K562 (cell line): ENCODE measurements around the gene SIRT5. TPM values are rescaled to one million over a fixed set of nuclear protein-coding genes. Genes with fewer than 3 reads are reported as not detected.

Experiments
- ATAC-seq: fragments of 200-7000 bp; cut with Tn5 transposase; 3 replicates; pipeline ENCODE4 v1.9.1; 2020; ENCODE audit warnings: moderate library complexity
- BruUV-seq: library from RNA; stranded (reverse); fragments of 400-500 nt; replicated peaks from 2 replicates; lab custom pipeline; 2021; lab: Mats Ljungman, UMichigan
- CTCF ChIA-PET: fragments of 300-600 bp; formaldehyde crosslinking; extraction: SDS; loops from one replicate; lab custom pipeline; 2021; ENCODE audit warnings: low intra/inter-chr PET ratio; lab: Yijun Ruan, JAX
- POLR2A ChIA-PET: fragments of 300-600, 350-650 bp; sonication (Branson Sonifier 250); formaldehyde crosslinking; extraction: SDS; loops from one replicate; lab custom pipeline; 2021; ENCODE audit warnings: antibody characterized with exemption, inconsistent platforms; lab: Yijun Ruan, JAX
- DNase-seq, 4 experiments: peaks; one replicate each; pipeline versions ENCODE4 v3.0.0 to v3.0.0-alpha.2; 2011 to 2018; ENCODE audit warnings: low spot score in 3 of 4, mixed read lengths in 3 of 4; ENCODE audit errors: extremely low read depth in 1 of 4
- FAIRE-seq: peaks from 2 replicates; lab custom pipeline; 2011; peaks lifted over from hg19 to GRCh38; lab: Jason Lieb, UNC
- H2AFZ ChIP-seq: 2 replicates; pipeline ENCODE4 v1.6.0; 2011; ENCODE audit warnings: low read depth, low read length, control low read depth, inconsistent platforms
- H3K27ac ChIP-seq: fragments of 200-600 bp; 3 replicates; pipeline ENCODE4 v1.8.0; 2011; ENCODE audit warnings: low read depth, mild to moderate bottlenecking, control low read depth, inconsistent platforms, low read length, moderate library complexity, mixed read lengths; ENCODE audit errors: extremely low read depth
- H3K27me3 ChIP-seq, 2 experiments: fragments of 300-600 bp in 1 of 2; 2 replicates in 1 of 2; 3 replicates in 1 of 2; pipeline versions ENCODE4 v1.6.0 to v1.8.0; 2011; ENCODE audit warnings: inconsistent platforms in 2 of 2, low read length in 2 of 2, mild to moderate bottlenecking in 1 of 2, mixed read lengths in 1 of 2, moderate library complexity in 1 of 2; ENCODE audit not compliant: control insufficient read depth in 2 of 2, insufficient read depth in 2 of 2
- H3K36me3 ChIP-seq: fragments of 300-600 bp; 3 replicates; pipeline ENCODE4 v1.8.0; 2011; ENCODE audit warnings: mild to moderate bottlenecking, low read length, inconsistent platforms; ENCODE audit not compliant: control insufficient read depth, insufficient read depth
- H3K4me1 ChIP-seq, 2 experiments: fragments of 200-600 bp in 1 of 2; replicated peaks in 1 of 2; 2 replicates in 1 of 2; 3 replicates in 1 of 2; pipeline versions ENCODE4 v1.5.1 to v1.8.0; 2011; ENCODE audit warnings: inconsistent platforms in 2 of 2, low read length in 2 of 2, mild to moderate bottlenecking in 1 of 2, mixed read lengths in 1 of 2, moderate library complexity in 1 of 2; ENCODE audit not compliant: control insufficient read depth in 2 of 2, insufficient read depth in 2 of 2
- H3K4me2 ChIP-seq: 2 replicates; pipeline ENCODE4 v1.6.1; 2011; ENCODE audit warnings: low read length, control low read depth, inconsistent platforms, mixed read lengths; ENCODE audit not compliant: insufficient read depth
- H3K4me3 ChIP-seq: fragments of 200-600 bp; sonication (generic), shearing (Covaris generic); 2 replicates; pipeline ENCODE4 v1.5.1; 2016; ENCODE audit warnings: control low read depth, inconsistent platforms
- H3K79me2 ChIP-seq: fragments of 200-600 bp; 3 replicates; pipeline ENCODE4 v1.8.0; 2011; ENCODE audit warnings: low read length, inconsistent platforms; ENCODE audit not compliant: control insufficient read depth, insufficient read depth
- H3K9ac ChIP-seq, 2 experiments: 2 replicates each; pipeline versions ENCODE4 v1.6.0 to v1.6.1; 2011; ENCODE audit warnings: low read depth in 2 of 2, low read length in 2 of 2, control low read depth in 1 of 2, inconsistent platforms in 1 of 2, mild to moderate bottlenecking in 1 of 2, mixed read lengths in 1 of 2; ENCODE audit not compliant: insufficient read depth in 1 of 2
- H3K9me1 ChIP-seq: one replicate; pipeline ENCODE4 v1.6.0; 2011; ENCODE audit warnings: inconsistent platforms, mild to moderate bottlenecking, low read length, moderate library complexity; ENCODE audit not compliant: control insufficient read depth, insufficient read depth
- H3K9me3 ChIP-seq: replicated peaks from 2 replicates; pipeline ENCODE4 v1.5.1; 2011; ENCODE audit warnings: low read depth, low read length, inconsistent platforms; ENCODE audit not compliant: control insufficient read depth, insufficient read depth
- H4K20me1 ChIP-seq: replicated peaks from 2 replicates; pipeline ENCODE4 v1.6.1; 2011; ENCODE audit warnings: low read length, inconsistent platforms, mixed read lengths; ENCODE audit not compliant: control insufficient read depth, insufficient read depth
- ILF3 ChIP-seq: fragments of 450-650 bp; IDR thresholded peaks from 2 replicates; pipeline ENCODE4 v1.6.1; 2018; ENCODE audit warnings: antibody characterized with exemption, mild to moderate bottlenecking, moderate library complexity, borderline replicate concordance
- MEF2D ChIP-seq: conservative IDR thresholded peaks from 2 replicates; pipeline ENCODE4 v1.6.1; 2016; ENCODE audit warnings: low read depth, missing genetic modification characterization, missing compliant biosample characterization
- SMARCC2 ChIP-seq: fragments of 450-650 bp; IDR thresholded peaks from 2 replicates; pipeline ENCODE4 v1.6.1; 2017; ENCODE audit warnings: antibody characterized with exemption, moderate library complexity, mild to moderate bottlenecking, low read depth
- ZC3H11A ChIP-seq: IDR thresholded peaks from 2 replicates; pipeline ENCODE4 v1.6.1; 2012; ENCODE audit warnings: low read depth, low read length, improper control_type of control experiment
- ZKSCAN3 ChIP-seq: fragments of 250-450 bp; sonication (Bioruptor Pico); IDR thresholded peaks from 2 replicates; pipeline ENCODE4 v1.4.0; 2020
- ZNF41 ChIP-seq: fragments of 250-450 bp; sonication (Bioruptor Pico); conservative IDR thresholded peaks from 2 replicates; pipeline ENCODE4 v1.4.0; 2020; ENCODE audit warnings: mild to moderate bottlenecking
- WGBS: fragments of 100-300 bp; shearing (Covaris generic); methylation state at CpG from one replicate; pipeline ENCODE4 v1.1.6; 2016; ENCODE audit warnings: low coverage, mixed read lengths; ENCODE audit not compliant: insufficient coverage; ENCODE audit errors: missing lambda C conversion rate; 5-methylcytosine and 5-hydroxymethylcytosine counted together
- in situ Hi-C: fragments of 300-500 bp; cut with MboI; formaldehyde crosslinking; loops from 4 replicates; pipeline ENCODE4 v1.15.0; 2018; ENCODE audit warnings: inconsistent platforms, mixed read lengths
- intact Hi-C: fragments of 100-400 bp; cut with micrococcal nuclease; formaldehyde crosslinking; loops from 2 replicates; pipeline ENCODE4 v1.14.2; 2022
- polyA plus RNA-seq, 8 experiments: library from polyadenylated mRNA; depleted of rRNA in 4 of 8; stranded (reverse) in 5 of 8; unstranded in 3 of 8; fragments of >200 nt; fragmentation: Nextera tagmentation in 2 of 8; fragmentation: Illumina TruSeq in 1 of 8; extraction: Ambion mirVana in 2 of 8; extraction: Trizol in 1 of 8; gene quantifications; 2 replicates each; pipeline versions ENCODE4 v1.2.1 to v1.2.3, GENCODE V29; 2011 to 2014; ENCODE audit warnings: inconsistent platforms in 1 of 8, missing spikeins in 1 of 8
- total RNA-seq, 7 experiments: library from RNA; depleted of rRNA in 6 of 7; stranded (reverse); fragments of >200 nt in 6 of 7; fragmentation: Illumina TruSeq in 2 of 7; extraction: Trizol in 2 of 7; gene quantifications; 2 replicates each; pipeline versions ENCODE4 v1.2.1 to v1.2.3, GENCODE V29; 2011 to 2021; ENCODE audit warnings: low replicate concordance in 1 of 7
- TF ChIP-seq, protein P1 (sequence below): fragments of 150-350 bp; conservative IDR thresholded peaks from 2 replicates; pipeline ENCODE4 v1.6.1; 2014; ENCODE audit warnings: low read length
- TF ChIP-seq, protein P2 (sequence below), 2 experiments: fragments of 450-650 bp; formaldehyde crosslinking in 1 of 2; IDR thresholded peaks; 2 replicates each; pipeline versions ENCODE4 v1.4.0 to v1.6.1; 2014 to 2020; ENCODE audit warnings: mild to moderate bottlenecking in 2 of 2, borderline replicate concordance in 1 of 2, low read depth in 1 of 2

SIRT5 gene
- total and polyA plus RNA-seq, 9 of the 15 experiments (the other 6 are each of a cell fraction or from before 2014, with no cell fraction given): 2.1 to 15.7 (median 11.4) TPM

DNA sequence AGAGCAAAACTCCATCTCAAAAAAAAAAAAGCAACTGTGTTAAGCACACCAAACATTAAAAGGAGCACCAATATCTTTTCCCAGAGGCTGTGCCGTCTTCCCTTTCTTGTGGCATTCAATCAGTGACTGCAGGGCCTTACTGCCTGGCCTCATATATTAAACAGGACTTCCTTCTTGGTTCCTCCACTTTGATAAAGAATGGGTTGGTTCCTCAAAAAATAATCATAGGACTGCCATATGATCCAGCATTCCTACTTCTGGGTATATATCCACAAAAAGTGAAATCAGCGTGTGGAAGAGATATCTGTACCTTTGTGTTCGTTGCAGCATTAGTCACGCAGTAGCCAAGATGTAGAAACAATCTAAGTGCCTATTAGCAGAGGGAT is 46.7 kb upstream of the SIRT5 start (continued):
- TF ChIP-seq, protein P1, sequence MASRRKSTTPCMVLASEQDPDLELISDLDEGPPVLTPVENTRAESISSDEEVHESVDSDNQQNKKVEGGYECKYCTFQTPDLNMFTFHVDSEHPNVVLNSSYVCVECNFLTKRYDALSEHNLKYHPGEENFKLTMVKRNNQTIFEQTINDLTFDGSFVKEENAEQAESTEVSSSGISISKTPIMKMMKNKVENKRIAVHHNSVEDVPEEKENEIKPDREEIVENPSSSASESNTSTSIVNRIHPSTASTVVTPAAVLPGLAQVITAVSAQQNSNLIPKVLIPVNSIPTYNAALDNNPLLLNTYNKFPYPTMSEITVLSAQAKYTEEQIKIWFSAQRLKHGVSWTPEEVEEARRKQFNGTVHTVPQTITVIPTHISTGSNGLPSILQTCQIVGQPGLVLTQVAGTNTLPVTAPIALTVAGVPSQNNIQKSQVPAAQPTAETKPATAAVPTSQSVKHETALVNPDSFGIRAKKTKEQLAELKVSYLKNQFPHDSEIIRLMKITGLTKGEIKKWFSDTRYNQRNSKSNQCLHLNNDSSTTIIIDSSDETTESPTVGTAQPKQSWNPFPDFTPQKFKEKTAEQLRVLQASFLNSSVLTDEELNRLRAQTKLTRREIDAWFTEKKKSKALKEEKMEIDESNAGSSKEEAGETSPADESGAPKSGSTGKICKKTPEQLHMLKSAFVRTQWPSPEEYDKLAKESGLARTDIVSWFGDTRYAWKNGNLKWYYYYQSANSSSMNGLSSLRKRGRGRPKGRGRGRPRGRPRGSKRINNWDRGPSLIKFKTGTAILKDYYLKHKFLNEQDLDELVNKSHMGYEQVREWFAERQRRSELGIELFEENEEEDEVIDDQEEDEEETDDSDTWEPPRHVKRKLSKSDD: no peak
- no peak for TF ChIP-seq ZC3H11A
- TF ChIP-seq, all 486 proteins: peak for 0

DNA sequence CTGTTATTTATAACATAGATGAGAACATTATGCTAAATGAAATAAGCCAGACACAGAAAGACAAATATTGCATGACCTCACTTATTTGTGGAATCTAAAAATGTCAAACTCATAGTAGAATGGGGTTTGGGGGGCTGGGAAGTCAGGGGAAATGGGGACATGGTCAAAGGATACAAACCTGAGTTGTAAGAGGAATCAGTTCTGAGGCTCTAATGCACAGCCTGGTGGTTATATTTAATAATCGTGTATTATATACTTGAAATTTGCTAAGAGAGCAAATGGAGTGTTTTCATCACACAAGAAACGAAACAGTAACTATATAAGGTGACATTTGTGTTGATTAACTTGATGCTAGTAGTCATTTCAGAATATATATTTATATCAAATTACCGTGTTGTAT is 46.2 kb upstream of the SIRT5 start:
- POLR2A ChIA-PET: interaction anchor here (0.6 kb wide), 2 partner anchors 10 to 14 kb away, joined by 3 read pairs; no protein-coding TSS in a partner anchor
- intact Hi-C loops: no loop called here
- FAIRE-seq: no peak

More for the DNA sequence above, 46.2 kb upstream of the SIRT5 start:
- H3K9ac ChIP-seq: no peak overlapping the region
- H3K4me3 ChIP-seq: no peak overlapping the region
- H3K27me3 ChIP-seq: peaks cover 8 to 42% of the 10 kb centered on the region in 2 experiments; a peak in 4 of 5 replicates
- BruUV-seq: no TSS peak
- 5% methylated on average over 3 of the region's 3 CpGs for WGBS
- H3K9me3 ChIP-seq: no peaks in the 10 kb centered on the region
- no peak for TF ChIP-seq MEF2D
- no peak for TF ChIP-seq ZKSCAN3
- no peak for TF ChIP-seq SMARCC2
- TF ChIP-seq ZNF41 (CRISPR knock-in tag): no peak
- no peak for TF ChIP-seq ILF3
- TF ChIP-seq, protein P2, sequence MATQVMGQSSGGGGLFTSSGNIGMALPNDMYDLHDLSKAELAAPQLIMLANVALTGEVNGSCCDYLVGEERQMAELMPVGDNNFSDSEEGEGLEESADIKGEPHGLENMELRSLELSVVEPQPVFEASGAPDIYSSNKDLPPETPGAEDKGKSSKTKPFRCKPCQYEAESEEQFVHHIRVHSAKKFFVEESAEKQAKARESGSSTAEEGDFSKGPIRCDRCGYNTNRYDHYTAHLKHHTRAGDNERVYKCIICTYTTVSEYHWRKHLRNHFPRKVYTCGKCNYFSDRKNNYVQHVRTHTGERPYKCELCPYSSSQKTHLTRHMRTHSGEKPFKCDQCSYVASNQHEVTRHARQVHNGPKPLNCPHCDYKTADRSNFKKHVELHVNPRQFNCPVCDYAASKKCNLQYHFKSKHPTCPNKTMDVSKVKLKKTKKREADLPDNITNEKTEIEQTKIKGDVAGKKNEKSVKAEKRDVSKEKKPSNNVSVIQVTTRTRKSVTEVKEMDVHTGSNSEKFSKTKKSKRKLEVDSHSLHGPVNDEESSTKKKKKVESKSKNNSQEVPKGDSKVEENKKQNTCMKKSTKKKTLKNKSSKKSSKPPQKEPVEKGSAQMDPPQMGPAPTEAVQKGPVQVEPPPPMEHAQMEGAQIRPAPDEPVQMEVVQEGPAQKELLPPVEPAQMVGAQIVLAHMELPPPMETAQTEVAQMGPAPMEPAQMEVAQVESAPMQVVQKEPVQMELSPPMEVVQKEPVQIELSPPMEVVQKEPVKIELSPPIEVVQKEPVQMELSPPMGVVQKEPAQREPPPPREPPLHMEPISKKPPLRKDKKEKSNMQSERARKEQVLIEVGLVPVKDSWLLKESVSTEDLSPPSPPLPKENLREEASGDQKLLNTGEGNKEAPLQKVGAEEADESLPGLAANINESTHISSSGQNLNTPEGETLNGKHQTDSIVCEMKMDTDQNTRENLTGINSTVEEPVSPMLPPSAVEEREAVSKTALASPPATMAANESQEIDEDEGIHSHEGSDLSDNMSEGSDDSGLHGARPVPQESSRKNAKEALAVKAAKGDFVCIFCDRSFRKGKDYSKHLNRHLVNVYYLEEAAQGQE (IDR thresholded peaks at IDR 0.05; ENCODE audit: borderline replicate concordance): peak; percentile 5; the same call in 1 of the 2 replicates
- TF ChIP-seq, protein P2 (CRISPR knock-in tag; IDR thresholded peaks at IDR 0.05; ENCODE audit: low read depth): no peak
- H4K20me1 ChIP-seq: no peaks in the 10 kb centered on the region
- H3K9me1 ChIP-seq: no peaks in the 10 kb centered on the region
- H3K79me2 ChIP-seq: no peaks in the 10 kb centered on the region
- ATAC-seq (no peak), DNase-seq (no peak)
- H3K4me1 ChIP-seq: no peaks in the 10 kb centered on the region
- CTCF ChIA-PET: no interaction called here
- in situ Hi-C loops: no loop called here
- no peak overlapping the region for H2AFZ ChIP-seq
- H3K36me3 ChIP-seq: no peaks in the 10 kb centered on the region
- H3K27ac ChIP-seq: no peak overlapping the region
- H3K4me2 ChIP-seq: no peak overlapping the region
